Stimulated activated CD4-positive, alpha-beta T cell treated with anti-CD3 and anti-CD28 coated beads, Interleukin-1b, Interleukin-23, amount 100 ng/mL, for 48 hours (primary cell): ENCODE measurements around the gene RFC5.
"Not testable (repeated sequence)": the region's sequence is repeated elsewhere in the genome, so short reads cannot be mapped to it uniquely, and the experiment has no call there.

Source experiments
- DNase-seq: peaks from one replicate; pipeline ENCODE4 v3.0.0-alpha.2; 2020

The RFC5 gene

GRCh38 chr12:118017926-118018325 is 1.4 kb downstream of the RFC5 start:
- DNase-seq, result no peak

GRCh38 chr12:118020036-118020435 is 3.5 kb downstream of the RFC5 start:
- DNase-seq, result no peak

- DNase-seq, result not testable (repeated sequence)
Observed at GRCh38 chr12:118022097-118022727, 5.7 kb downstream of the RFC5 start.

GRCh38 chr12:118022728-118023109 is 6.2 kb downstream of the RFC5 start:
- no peak for DNase-seq

- DNase-seq, result no peak
Observed at GRCh38 chr12:118023301-118023860, 6.9 kb downstream of the RFC5 start.

- no peak for DNase-seq
Observed at GRCh38 chr12:118025168-118025567, 8.7 kb downstream of the RFC5 start.

GRCh38 chr12:118029166-118029565 is 12.7 kb downstream of the RFC5 start:
- DNase-seq, result no peak

GRCh38 chr12:118032188-118032587 is 15.7 kb downstream of the RFC5 start:
- DNase-seq, result no peak

GRCh38 chr12:118033323-118033722 is 16.8 kb downstream of the RFC5 start:
- DNase-seq, result no peak

- no peak for DNase-seq
Observed at GRCh38 chr12:118033902-118034301, 17.4 kb downstream of the RFC5 start.

GRCh38 chr12:118034429-118035189 is 18.1 kb downstream of the RFC5 start:
- DNase-seq, result peak; percentile 13

GRCh38 chr12:118035190-118036041 is 18.9 kb downstream of the RFC5 start:
- peak; percentile 45 for DNase-seq

GRCh38 chr12:118036672-118037411 is 20.3 kb downstream of the RFC5 start:
- no peak for DNase-seq

GRCh38 chr12:118038137-118038536 is 21.6 kb downstream of the RFC5 start:
- no peak for DNase-seq

- no peak for DNase-seq
Observed at GRCh38 chr12:118042091-118042490, 25.6 kb downstream of the RFC5 start.

GRCh38 chr12:118044075-118044474 is 27.6 kb downstream of the RFC5 start:
- peak; percentile 37 for DNase-seq

- DNase-seq, result no peak
Observed at GRCh38 chr12:118044577-118044976, 28.1 kb downstream of the RFC5 start.

- DNase-seq, result no peak
Observed at GRCh38 chr12:118046430-118046829, 29.9 kb downstream of the RFC5 start.

- DNase-seq, result peak; percentile 44
Observed at GRCh38 chr12:118050972-118051910, 34.7 kb downstream of the RFC5 start.

GRCh38 chr12:118052324-118053070 is 36.0 kb downstream of the RFC5 start:
- peak; percentile 63 for DNase-seq
